ENCODE results near the gene HES2. TPM values are rescaled to one million over a fixed set of nuclear protein-coding genes. Genes with fewer than 3 reads are reported as not detected.
"Not testable (repeated sequence)": the region's sequence is repeated elsewhere in the genome, so short reads cannot be mapped to it uniquely, and the experiment has no call there.

HES2 gene
- total and polyA plus RNA-seq, 2 experiments from 2014 or later = not detected

DNA sequence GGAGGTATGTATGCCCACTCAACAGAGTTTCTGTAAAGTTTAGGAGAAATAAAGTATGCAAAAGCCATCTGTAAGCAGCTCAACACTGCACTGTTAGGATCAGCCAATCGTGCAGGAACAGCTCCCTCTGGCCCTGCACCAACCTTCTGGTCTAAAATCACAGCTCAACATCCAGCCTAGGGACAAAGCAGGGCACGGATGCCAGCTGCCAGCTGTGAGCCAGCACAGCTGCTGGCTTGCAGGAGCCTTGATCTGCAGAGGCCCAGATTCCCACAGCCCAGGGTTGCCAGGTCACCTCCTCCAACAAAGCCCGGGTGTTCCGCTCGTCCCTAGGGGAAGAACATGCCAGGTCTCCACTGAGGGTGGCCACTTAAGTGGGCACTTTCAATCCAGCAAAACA, 34.8 kb downstream of the HES2 start:
- H3K27me3 ChIP-seq = no peaks in the 10 kb centered on the region
- H3K27ac ChIP-seq = no peak overlapping the region
- no peak overlapping the region for H3K4me3 ChIP-seq
- no peaks in the 10 kb centered on the region for H3K36me3 ChIP-seq
- no peaks in the 10 kb centered on the region for H3K9me3 ChIP-seq (ENCODE audit: low read depth)
- DNase-seq (ENCODE audit: low read depth in 1 of 2, low spot score in 1 of 2) = peak in 1 of 2 donors; percentile 31
- no peak for TF ChIP-seq CTCF (IDR thresholded peaks at IDR 0.05; ENCODE audit: low read depth, low read length)
- no peaks in the 10 kb centered on the region for H3K4me1 ChIP-seq (ENCODE audit: low read depth)

DNA sequence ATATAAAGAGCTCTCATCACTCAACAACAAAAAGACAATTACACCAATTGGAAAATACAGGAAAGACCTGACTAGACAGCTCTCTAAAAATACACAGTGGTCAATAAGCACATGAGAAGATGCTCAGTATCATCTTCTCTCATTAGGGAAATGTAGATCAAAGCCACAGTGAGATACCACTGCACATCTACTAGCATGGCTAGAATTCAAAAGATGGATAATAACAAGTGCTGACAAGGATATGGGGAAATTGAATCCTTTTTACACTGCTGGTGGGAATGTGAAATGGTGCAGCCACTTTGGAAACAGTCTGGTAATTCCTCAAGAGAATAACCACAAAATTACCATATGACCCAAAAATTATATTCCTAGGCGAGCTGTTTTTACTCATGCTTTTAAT, 35.6 kb downstream of the HES2 start:
- no peak for TF ChIP-seq CTCF (IDR thresholded peaks at IDR 0.05; ENCODE audit: low read depth, low read length)
- DNase-seq (ENCODE audit: low read depth in 1 of 2, low spot score in 1 of 2) = no peak
- H3K4me1 ChIP-seq (ENCODE audit: low read depth) = no peaks in the 10 kb centered on the region
- no peak overlapping the region for H3K4me3 ChIP-seq
- H3K27me3 ChIP-seq = no peaks in the 10 kb centered on the region
- H3K36me3 ChIP-seq = no peaks in the 10 kb centered on the region
- no peak overlapping the region for H3K27ac ChIP-seq
- H3K9me3 ChIP-seq (ENCODE audit: low read depth) = no peaks in the 10 kb centered on the region

DNA sequence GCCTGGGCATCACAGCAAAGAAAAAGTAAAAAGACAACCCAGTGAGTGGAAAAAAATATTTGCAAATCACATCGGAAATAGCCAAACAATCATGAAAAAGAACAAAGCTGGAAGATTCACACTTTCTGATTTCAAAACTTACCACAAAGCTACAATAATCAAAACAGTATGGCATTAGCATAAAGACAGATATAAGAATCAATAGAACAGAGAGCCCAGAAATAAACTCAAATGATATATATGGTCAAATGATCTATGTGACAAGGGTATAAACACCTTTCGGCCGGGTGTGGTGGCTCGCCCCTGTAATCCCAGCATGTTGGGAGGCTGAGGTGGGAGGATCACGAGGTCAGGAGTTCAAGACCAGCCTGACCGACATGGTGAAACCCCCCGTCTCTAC, 39.7 kb downstream of the HES2 start:
- TF ChIP-seq CTCF (IDR thresholded peaks at IDR 0.05; ENCODE audit: low read depth, low read length) = no peak
- no peak overlapping the region for H3K27ac ChIP-seq
- H3K27me3 ChIP-seq = no peaks in the 10 kb centered on the region
- no peak for DNase-seq (ENCODE audit: low read depth in 1 of 2, low spot score in 1 of 2)
- no peaks in the 10 kb centered on the region for H3K9me3 ChIP-seq (ENCODE audit: low read depth)
- no peak overlapping the region for H3K4me3 ChIP-seq
- H3K4me1 ChIP-seq (ENCODE audit: low read depth) = no peaks in the 10 kb centered on the region
- H3K36me3 ChIP-seq = no peaks in the 10 kb centered on the region

DNA sequence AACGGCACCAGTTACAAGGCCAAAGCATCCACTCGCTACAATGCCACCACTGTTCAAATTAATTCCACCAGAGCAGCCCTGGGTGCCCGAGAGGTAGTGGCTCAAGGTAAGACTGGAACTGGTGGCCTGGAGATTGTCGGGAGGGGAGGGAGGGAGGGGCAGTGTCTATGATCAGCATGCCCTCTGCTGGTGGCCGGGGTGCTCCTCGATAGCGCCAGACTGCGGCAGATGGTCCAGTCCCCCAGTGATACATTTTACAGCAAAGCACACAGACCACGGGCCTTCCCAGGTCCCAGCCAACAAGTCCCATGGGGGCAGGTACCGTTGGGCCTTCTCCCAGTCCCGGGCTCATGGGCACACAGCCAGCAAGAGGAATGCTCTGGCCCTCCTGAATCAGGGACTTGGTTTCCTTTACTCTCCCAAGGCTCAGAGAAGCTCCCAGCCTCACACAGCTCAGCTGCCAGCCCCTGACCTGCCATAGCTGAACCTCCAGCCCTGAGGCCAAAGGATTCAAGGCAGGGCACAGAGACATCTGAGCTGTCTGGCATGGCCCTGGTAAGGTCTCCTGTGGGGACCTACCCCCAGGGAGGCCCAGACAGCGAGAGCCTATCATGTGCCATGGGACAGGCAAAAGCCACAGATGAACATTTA, 41.5 kb downstream of the HES2 start:
- no peak overlapping the region for H3K27ac ChIP-seq
- TF ChIP-seq CTCF (IDR thresholded peaks at IDR 0.05; ENCODE audit: low read depth, low read length) = peak; percentile 8
- no peaks in the 10 kb centered on the region for H3K27me3 ChIP-seq
- no peaks in the 10 kb centered on the region for H3K4me1 ChIP-seq (ENCODE audit: low read depth)
- H3K36me3 ChIP-seq = no peaks in the 10 kb centered on the region
- H3K9me3 ChIP-seq (ENCODE audit: low read depth) = no peaks in the 10 kb centered on the region
- H3K4me3 ChIP-seq = no peak overlapping the region
- DNase-seq (ENCODE audit: low read depth in 1 of 2, low spot score in 1 of 2) = no peak

GRCh38 chr1:6373961-6374720, 45.6 kb downstream of the HES2 start:
- H3K27me3 ChIP-seq = no peaks in the 10 kb centered on the region
- H3K9me3 ChIP-seq (ENCODE audit: low read depth) = no peaks in the 10 kb centered on the region
- H3K4me1 ChIP-seq (ENCODE audit: low read depth) = no peaks in the 10 kb centered on the region
- no peaks in the 10 kb centered on the region for H3K36me3 ChIP-seq
- DNase-seq (ENCODE audit: low read depth in 1 of 2, low spot score in 1 of 2) = no peak
- H3K4me3 ChIP-seq = no peak overlapping the region
- H3K27ac ChIP-seq = no peak overlapping the region
- no peak for TF ChIP-seq CTCF (IDR thresholded peaks at IDR 0.05; ENCODE audit: low read depth, low read length)

GRCh38 chr1:6372236-6372635, 47.5 kb downstream of the HES2 start:
- not testable (repeated sequence) for H3K36me3 ChIP-seq; H3K27me3 ChIP-seq; H3K9me3 ChIP-seq (ENCODE audit: low read depth); H3K4me1 ChIP-seq (ENCODE audit: low read depth); DNase-seq (ENCODE audit: low read depth in 1 of 2, low spot score in 1 of 2); H3K27ac ChIP-seq; H3K4me3 ChIP-seq
